GM12878 (cell line): ENCODE measurements around the gene MDM4.

Experiments used
- POLR2A ChIP-seq: IDR thresholded peaks from 2 replicates; pipeline ENCODE4 v1.6.1; 2011; ENCODE audit warnings: low read depth, mild to moderate bottlenecking, low read length
- POLR2AphosphoS5 ChIP-seq: IDR thresholded peaks from 2 replicates; pipeline ENCODE4 v1.6.1; 2011; ENCODE audit warnings: mild to moderate bottlenecking, low read length, inconsistent platforms
- ZZZ3 ChIP-seq: IDR thresholded peaks from 2 replicates; pipeline ENCODE4 v1.6.1; 2011; ENCODE audit warnings: low read depth; ENCODE audit not compliant: control insufficient read depth, insufficient read length
- TF ChIP-seq, protein P1 (sequence below), 3 experiments: IDR thresholded peaks in 2 of 3; conservative IDR thresholded peaks in 1 of 3; 2 replicates each; pipeline ENCODE4 v1.5.1; 2011; ENCODE audit warnings: low read depth in 3 of 3, low read length in 3 of 3, mild to moderate bottlenecking in 3 of 3, control low read depth in 2 of 3, moderate library complexity in 2 of 3, inconsistent platforms in 1 of 3, mixed read lengths in 1 of 3; ENCODE audit not compliant: control insufficient read depth in 2 of 3, insufficient read depth in 1 of 3; ENCODE audit errors: extremely low read depth in 1 of 3

DNA sequence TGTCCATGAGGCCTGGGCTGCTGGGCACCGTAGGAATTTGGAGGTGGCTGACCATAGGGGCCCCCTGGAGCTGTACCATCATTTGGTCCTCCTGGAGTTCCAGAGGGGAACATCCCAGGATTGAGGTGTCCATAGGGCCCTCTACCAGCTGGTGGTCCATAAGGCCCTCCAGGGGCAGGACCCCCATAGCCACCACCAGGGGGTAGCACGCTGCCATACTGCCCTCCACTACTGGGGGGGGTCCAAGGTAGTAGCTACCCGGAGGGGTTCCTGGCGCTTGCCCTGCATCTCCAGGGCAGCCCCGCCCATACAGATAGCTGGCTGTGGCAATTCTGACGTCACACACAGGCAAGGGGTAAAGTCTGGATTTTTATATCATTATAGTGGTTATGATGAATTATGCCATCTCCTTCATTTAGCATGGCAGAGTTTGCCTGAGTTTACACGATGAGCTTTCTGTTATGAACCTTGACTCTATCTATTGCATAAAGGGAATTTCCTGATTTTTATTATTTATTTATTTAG, 13.2 kb downstream of the MDM4 start:
- TF ChIP-seq POLR2A (no peak; the same call in 1 of the 2 replicates), ZZZ3 (no peak), POLR2AphosphoS5 (no peak)
- TF ChIP-seq, protein P1, sequence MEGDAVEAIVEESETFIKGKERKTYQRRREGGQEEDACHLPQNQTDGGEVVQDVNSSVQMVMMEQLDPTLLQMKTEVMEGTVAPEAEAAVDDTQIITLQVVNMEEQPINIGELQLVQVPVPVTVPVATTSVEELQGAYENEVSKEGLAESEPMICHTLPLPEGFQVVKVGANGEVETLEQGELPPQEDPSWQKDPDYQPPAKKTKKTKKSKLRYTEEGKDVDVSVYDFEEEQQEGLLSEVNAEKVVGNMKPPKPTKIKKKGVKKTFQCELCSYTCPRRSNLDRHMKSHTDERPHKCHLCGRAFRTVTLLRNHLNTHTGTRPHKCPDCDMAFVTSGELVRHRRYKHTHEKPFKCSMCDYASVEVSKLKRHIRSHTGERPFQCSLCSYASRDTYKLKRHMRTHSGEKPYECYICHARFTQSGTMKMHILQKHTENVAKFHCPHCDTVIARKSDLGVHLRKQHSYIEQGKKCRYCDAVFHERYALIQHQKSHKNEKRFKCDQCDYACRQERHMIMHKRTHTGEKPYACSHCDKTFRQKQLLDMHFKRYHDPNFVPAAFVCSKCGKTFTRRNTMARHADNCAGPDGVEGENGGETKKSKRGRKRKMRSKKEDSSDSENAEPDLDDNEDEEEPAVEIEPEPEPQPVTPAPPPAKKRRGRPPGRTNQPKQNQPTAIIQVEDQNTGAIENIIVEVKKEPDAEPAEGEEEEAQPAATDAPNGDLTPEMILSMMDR (IDR thresholded peaks at IDR 0.05 in 2 of 3, conservative IDR thresholded peaks at IDR 0.05 in 1 of 3; ENCODE audit: control insufficient read depth in 2 of 3, extremely low read depth in 1 of 3, insufficient read depth in 1 of 3, low read depth in 3 of 3, low read length in 3 of 3), result no peak
